Measurements from ENCODE around the gene IFIT5.
A peak's percentile ranks its signal among the peaks of the same experiment; 100 is the strongest.
"Not testable (repeated sequence)": the region's sequence is repeated elsewhere in the genome, so short reads cannot be mapped to it uniquely, and the experiment has no call there.

IFIT5 gene

DNA sequence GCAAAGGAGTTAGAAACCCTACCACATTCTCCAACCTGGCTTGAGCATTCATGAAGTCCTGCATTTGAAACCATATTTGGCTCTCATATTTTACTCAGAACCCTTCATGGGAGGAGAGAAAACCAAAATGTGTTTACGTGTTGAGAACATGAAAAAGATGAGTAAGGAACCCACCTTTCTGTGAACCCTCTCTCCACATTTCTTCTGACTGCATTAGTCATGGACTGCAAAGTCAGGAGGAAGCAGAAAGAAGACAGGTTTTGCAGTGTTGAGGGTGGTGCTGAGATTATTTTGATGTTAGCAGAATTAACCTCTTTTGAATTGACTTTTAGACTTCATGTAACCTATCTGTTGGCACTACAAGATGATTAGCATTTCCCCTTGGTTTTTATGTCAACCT, 31.6 kb upstream of the IFIT5 start:
- Histone ChIP-seq H3K4me1 (ENCODE audit: control insufficient read depth, insufficient read depth, low read length) (peaks cover 5% of the 10 kb centered on the region), H3K4me3 (ENCODE audit: low read depth, low read length) (no peak overlapping the region), H3K27ac (ENCODE audit: low read depth, low read length) (no peak overlapping the region), H3K36me3 (ENCODE audit: control insufficient read depth, insufficient read depth, low read length) (no peaks in the 10 kb centered on the region), H3K27me3 (ENCODE audit: control insufficient read depth, insufficient read depth, low read length) (no peaks in the 10 kb centered on the region), H3K9ac (ENCODE audit: low read depth, low read length) (no peak overlapping the region), H3K9me3 (ENCODE audit: control insufficient read depth, insufficient read depth, low read length) (no peaks in the 10 kb centered on the region)

DNA sequence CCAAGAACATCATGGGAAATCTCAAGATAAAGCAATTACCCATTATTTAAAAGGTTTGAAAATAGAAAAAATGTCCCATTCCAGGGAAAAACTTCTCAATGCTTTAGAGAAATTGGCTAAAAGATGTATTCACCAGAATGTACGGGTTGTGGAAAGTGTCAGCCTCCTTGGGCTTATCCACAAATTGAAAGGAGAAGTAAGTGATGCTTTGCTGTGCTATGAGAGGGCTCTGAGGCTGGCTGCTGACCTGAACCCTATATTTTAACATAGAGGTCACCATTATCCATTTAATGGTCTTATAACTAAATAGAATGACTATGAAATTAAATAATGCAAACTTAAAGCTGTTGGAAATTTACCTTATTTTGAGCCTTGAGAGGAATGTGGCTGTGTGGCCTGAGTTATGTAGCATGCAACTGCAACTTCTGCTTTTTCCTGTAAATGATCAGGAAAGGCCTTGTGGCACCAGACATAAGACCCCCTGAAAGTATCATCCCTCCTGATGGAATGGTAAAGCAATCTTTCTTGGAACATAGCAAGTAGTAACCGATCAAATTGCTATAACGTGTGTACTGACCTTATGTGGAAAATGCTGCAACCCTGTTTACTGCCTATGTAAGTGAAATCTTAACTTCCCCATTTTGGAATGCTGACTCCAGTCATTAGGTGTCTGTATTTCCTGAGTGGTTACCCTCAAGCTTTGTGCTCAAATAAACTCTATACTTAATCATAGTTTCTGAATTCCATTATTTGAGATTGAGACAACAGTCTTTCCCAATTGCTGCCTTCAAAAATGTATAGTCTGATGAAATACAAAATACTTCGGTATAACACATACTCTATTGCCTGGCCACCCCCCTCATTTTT, 29.7 kb upstream of the IFIT5 start:
- no peak overlapping the region for H3K4me3 ChIP-seq (ENCODE audit: low read depth, low read length)
- H3K9ac ChIP-seq (ENCODE audit: low read depth, low read length) = no peak overlapping the region
- no peaks in the 10 kb centered on the region for H3K9me3 ChIP-seq (ENCODE audit: control insufficient read depth, insufficient read depth, low read length)
- no peaks in the 10 kb centered on the region for H3K27me3 ChIP-seq (ENCODE audit: control insufficient read depth, insufficient read depth, low read length)
- H3K36me3 ChIP-seq (ENCODE audit: control insufficient read depth, insufficient read depth, low read length) = no peaks in the 10 kb centered on the region
- no peak overlapping the region for H3K27ac ChIP-seq (ENCODE audit: low read depth, low read length)
- H3K4me1 ChIP-seq (ENCODE audit: control insufficient read depth, insufficient read depth, low read length) = peaks cover 5% of the 10 kb centered on the region

DNA sequence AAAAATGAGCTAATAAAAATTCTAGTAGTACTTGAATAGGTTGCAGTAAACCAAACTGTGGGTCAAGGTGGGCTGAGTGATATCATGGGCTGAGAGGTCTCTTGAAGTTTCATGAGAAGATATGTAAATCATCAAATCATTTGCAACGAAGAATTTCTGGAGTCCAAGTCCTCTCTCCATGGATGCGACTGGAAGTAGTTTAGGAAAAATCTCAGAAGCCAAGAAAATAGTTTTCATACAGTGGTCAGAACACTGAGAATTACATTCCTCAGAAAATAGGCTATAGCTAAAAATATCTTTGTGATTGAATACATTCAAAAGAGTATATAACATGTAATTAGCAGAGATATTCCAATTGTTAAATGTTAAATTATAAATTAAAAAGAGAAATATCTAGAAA, 25.6 kb upstream of the IFIT5 start:
- Histone ChIP-seq H3K9ac (ENCODE audit: low read depth, low read length) (no peak overlapping the region), H3K4me1 (ENCODE audit: control insufficient read depth, insufficient read depth, low read length) (peaks cover 19% of the 10 kb centered on the region), H3K36me3 (ENCODE audit: control insufficient read depth, insufficient read depth, low read length) (no peaks in the 10 kb centered on the region)

DNA sequence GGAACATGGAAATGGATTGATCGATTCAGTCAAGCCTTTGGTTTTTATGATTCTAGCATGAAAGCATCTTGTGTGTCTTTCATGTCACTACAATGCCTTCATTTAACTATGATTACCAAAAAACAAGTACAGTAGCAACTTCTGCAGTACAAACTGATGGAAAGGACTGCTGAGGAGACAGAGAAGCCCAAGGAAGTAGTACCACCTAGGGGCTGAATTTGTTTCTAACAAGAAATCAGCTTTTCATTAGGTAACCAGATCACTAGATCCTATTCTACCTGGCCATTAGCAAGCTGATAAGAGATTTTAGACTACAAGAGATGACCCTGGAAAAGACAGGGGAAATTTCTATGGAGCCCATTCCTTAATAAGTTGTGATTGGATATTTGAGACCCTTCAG, 25.1 kb upstream of the IFIT5 start:
- peaks cover 19% of the 10 kb centered on the region for H3K4me1 ChIP-seq (ENCODE audit: control insufficient read depth, insufficient read depth, low read length)
- no peaks in the 10 kb centered on the region for H3K27me3 ChIP-seq (ENCODE audit: control insufficient read depth, insufficient read depth, low read length)
- no peaks in the 10 kb centered on the region for H3K36me3 ChIP-seq (ENCODE audit: control insufficient read depth, insufficient read depth, low read length)
- H3K9ac ChIP-seq (ENCODE audit: low read depth, low read length) = no peak overlapping the region
- no peak overlapping the region for H3K4me3 ChIP-seq (ENCODE audit: low read depth, low read length)
- H3K27ac ChIP-seq (ENCODE audit: low read depth, low read length) = no peak overlapping the region
- H3K9me3 ChIP-seq (ENCODE audit: control insufficient read depth, insufficient read depth, low read length) = no peaks in the 10 kb centered on the region

More for the DNA sequence above, 25.6 kb upstream of the IFIT5 start:
- Histone ChIP-seq H3K27ac (ENCODE audit: low read depth, low read length) (no peak overlapping the region), H3K27me3 (ENCODE audit: control insufficient read depth, insufficient read depth, low read length) (no peaks in the 10 kb centered on the region), H3K4me3 (ENCODE audit: low read depth, low read length) (no peak overlapping the region), H3K9me3 (ENCODE audit: control insufficient read depth, insufficient read depth, low read length) (no peaks in the 10 kb centered on the region)

DNA sequence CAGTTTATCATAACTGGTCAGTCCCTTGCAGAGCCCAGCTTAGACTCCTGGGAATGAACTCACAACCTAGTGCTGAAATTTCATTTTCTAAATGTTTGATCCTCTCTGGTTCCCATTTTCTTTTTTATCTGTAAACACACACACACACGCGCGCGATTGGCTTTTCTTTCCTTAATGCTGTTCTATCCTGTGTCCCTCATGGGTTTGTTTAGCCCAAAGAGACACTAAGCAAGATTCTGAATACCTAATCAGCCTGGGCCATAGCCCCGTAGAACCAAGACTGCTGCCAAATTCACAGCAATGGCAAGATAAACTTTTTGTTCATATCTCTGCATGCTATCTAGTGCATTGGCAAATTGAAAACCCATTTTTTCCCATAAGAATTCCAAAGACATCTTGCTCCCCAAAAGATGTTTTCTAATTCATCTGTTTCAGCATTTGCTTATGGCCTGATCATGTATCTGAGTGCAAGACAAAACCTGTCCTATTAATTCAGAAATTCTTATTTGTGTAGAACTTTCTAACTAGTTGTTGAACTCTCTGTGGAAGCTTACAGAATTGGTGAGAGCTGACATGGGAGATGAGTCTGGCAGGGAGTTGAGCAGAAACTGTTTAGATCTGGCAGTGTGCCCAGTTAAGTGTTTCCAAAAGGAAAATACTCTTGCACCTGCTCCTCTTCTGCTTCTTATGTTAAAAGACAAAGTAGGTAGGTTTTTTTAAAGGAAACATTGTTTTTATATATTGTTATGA, 23.7 kb upstream of the IFIT5 start:
- Histone ChIP-seq H3K27ac (ENCODE audit: low read depth, low read length) (no peak overlapping the region), H3K27me3 (ENCODE audit: control insufficient read depth, insufficient read depth, low read length) (no peaks in the 10 kb centered on the region), H3K36me3 (ENCODE audit: control insufficient read depth, insufficient read depth, low read length) (no peaks in the 10 kb centered on the region), H3K4me1 (ENCODE audit: control insufficient read depth, insufficient read depth, low read length) (peaks cover 19% of the 10 kb centered on the region), H3K9ac (ENCODE audit: low read depth, low read length) (no peak overlapping the region), H3K4me3 (ENCODE audit: low read depth, low read length) (no peak overlapping the region), H3K9me3 (ENCODE audit: control insufficient read depth, insufficient read depth, low read length) (no peaks in the 10 kb centered on the region)

DNA sequence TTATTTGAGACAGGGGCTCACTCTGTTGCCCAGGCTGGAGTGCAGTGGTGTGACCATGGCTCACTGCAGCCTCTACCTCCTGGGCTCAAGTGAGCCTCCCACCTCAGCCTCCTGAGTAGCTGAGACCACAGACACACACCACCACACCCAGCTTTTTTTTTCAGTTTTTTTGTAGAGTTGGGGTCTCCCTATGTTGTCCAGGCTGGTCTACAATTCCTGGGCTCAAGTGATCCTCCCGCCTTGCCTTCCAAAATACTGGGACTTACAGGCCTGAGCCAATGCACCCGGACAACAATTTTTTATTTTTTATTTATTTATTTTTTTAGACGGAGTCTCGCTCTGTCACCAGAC, 23.2 kb upstream of the IFIT5 start:
- H3K27me3 ChIP-seq (ENCODE audit: control insufficient read depth, insufficient read depth, low read length); H3K36me3 ChIP-seq (ENCODE audit: control insufficient read depth, insufficient read depth, low read length); H3K9me3 ChIP-seq (ENCODE audit: control insufficient read depth, insufficient read depth, low read length); H3K4me3 ChIP-seq (ENCODE audit: low read depth, low read length); H3K27ac ChIP-seq (ENCODE audit: low read depth, low read length); H3K9ac ChIP-seq (ENCODE audit: low read depth, low read length): not testable (repeated sequence)
- peaks cover 19% of the 10 kb centered on the region for H3K4me1 ChIP-seq (ENCODE audit: control insufficient read depth, insufficient read depth, low read length)

DNA sequence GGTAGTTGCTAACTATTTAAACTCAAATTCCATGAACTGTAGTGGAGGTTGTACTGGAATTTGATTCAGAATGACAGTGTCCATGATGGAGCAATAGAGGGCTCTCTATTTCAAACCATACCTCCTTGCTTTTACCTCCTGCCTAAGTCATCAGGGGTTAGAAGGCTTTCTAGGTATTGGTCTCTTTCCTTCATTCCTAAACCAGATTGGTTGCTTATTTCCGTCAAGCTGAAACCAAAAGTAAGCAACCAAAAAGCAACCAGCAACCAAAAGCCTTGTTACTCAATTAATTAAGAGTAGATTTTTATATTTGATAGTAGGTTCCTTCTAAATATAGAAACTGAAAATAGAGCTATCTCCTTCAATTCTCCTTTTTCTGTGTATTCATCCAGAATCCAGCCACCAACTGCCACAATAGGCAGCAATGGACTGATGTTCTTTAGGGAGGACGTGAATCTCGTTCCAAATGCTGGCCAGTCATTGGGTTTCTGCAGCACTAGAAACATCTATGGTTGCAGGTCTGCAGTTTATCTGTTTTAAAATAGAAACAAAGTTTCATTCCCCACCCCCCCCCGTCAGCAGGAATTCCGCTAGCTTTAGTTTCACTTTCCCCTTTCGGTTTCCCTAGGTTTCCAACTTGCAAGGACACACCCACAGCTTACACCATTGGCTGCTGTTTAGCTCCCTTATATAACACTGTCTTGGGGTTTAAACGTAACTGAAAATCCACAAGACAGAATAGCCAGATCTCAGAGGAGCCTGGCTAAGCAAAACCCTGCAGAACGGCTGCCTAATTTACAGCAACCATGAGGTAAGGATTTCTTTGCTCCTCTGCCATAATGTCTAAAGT, 22.2 kb upstream of the IFIT5 start, which contains the start of gene IFIT1:
TSS of gene IFIT1 (plus strand) at position 717 of the 850 bp plus-strand sequence. CDS start at position 807, 90 bp downstream.
- Histone ChIP-seq H3K9ac (ENCODE audit: low read depth, low read length) (peak within 1 kb of the TSS; percentile 47; the same call in 1 of the 2 replicates), H3K27ac (ENCODE audit: low read depth, low read length) (peak within 1 kb of the TSS; percentile 50), H3K36me3 (ENCODE audit: control insufficient read depth, insufficient read depth, low read length) (no peaks in the 10 kb centered on the region), H3K27me3 (ENCODE audit: control insufficient read depth, insufficient read depth, low read length) (no peaks in the 10 kb centered on the region), H3K9me3 (ENCODE audit: control insufficient read depth, insufficient read depth, low read length) (no peaks in the 10 kb centered on the region), H3K4me3 (ENCODE audit: low read depth, low read length) (peak within 1 kb of the TSS; percentile 66), H3K4me1 (ENCODE audit: control insufficient read depth, insufficient read depth, low read length) (peaks cover 14% of the 10 kb centered on the region)

DNA sequence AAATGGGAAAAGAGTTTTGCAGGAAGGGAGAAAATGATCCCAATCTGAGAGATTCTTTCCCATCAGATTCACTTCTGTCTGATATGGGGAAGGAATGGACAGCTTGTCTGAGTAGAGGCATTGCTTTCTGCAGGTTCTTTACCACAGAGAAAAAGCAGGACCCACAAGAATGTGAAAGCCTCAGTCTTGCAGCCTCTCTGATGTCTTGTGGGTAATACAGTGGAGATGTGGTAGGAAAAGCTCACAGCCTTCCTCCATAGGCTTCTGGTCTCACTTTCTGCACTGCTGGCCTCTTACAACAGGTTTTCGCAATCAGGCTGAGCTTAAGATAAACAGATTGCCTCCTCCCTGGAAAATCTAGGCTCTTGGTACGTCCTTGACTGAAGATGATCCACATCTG, 21.4 kb upstream of the IFIT5 start:
- Histone ChIP-seq H3K27me3 (ENCODE audit: control insufficient read depth, insufficient read depth, low read length) (no peaks in the 10 kb centered on the region), H3K4me3 (ENCODE audit: low read depth, low read length) (no peak overlapping the region), H3K9me3 (ENCODE audit: control insufficient read depth, insufficient read depth, low read length) (no peaks in the 10 kb centered on the region), H3K4me1 (ENCODE audit: control insufficient read depth, insufficient read depth, low read length) (peaks cover 14% of the 10 kb centered on the region), H3K36me3 (ENCODE audit: control insufficient read depth, insufficient read depth, low read length) (no peaks in the 10 kb centered on the region), H3K27ac (ENCODE audit: low read depth, low read length) (no peak overlapping the region), H3K9ac (ENCODE audit: low read depth, low read length) (no peak overlapping the region)

DNA sequence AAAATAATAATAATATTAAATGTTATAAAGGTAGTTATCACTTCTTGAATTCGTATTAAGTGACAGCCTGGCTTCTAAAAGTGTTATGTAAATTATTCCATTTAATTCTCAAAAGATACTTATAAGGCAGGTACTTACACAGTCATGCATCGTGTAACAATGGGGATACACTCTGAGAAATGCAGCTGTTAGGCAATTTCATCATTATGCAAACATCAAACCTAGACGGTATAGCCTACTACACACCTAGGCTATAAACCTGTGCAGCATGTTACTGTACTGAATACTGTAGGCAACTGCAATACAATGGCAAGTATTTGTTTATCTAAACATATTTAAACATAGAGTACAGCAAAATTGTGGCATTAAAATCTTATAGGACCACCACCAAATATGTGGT, 20.5 kb upstream of the IFIT5 start:
- H3K4me3 ChIP-seq (ENCODE audit: low read depth, low read length) = no peak overlapping the region

DNA sequence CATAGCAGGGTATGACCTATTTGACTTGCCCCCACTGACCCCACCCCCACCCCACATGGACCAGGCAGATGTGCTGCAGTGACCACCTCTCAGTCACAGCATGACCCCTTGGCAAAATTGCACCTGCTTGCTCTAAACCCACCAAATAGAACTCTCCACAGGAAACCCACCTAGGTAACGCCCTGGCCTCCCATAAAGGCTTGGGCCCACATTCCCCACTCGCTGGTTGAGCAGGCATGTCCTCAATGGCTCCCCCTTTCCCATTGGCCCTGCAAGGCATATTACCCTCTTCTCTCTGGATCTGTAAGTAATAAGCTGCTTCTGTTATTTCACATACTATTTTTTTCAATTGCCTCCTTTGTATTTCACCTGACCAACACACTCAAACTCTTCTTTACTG, 19.2 kb upstream of the IFIT5 start:
- H3K27ac ChIP-seq (ENCODE audit: low read depth, low read length) = no peak overlapping the region
- H3K9ac ChIP-seq (ENCODE audit: low read depth, low read length) = no peak overlapping the region
- H3K9me3 ChIP-seq (ENCODE audit: control insufficient read depth, insufficient read depth, low read length) = no peaks in the 10 kb centered on the region
- H3K36me3 ChIP-seq (ENCODE audit: control insufficient read depth, insufficient read depth, low read length) = no peaks in the 10 kb centered on the region
- peaks cover 14% of the 10 kb centered on the region for H3K4me1 ChIP-seq (ENCODE audit: control insufficient read depth, insufficient read depth, low read length)
- no peak overlapping the region for H3K4me3 ChIP-seq (ENCODE audit: low read depth, low read length)
- H3K27me3 ChIP-seq (ENCODE audit: control insufficient read depth, insufficient read depth, low read length) = no peaks in the 10 kb centered on the region

More for the DNA sequence above, 20.5 kb upstream of the IFIT5 start:
- Histone ChIP-seq H3K9me3 (ENCODE audit: control insufficient read depth, insufficient read depth, low read length) (no peaks in the 10 kb centered on the region), H3K27me3 (ENCODE audit: control insufficient read depth, insufficient read depth, low read length) (no peaks in the 10 kb centered on the region), H3K4me1 (ENCODE audit: control insufficient read depth, insufficient read depth, low read length) (peaks cover 14% of the 10 kb centered on the region), H3K36me3 (ENCODE audit: control insufficient read depth, insufficient read depth, low read length) (no peaks in the 10 kb centered on the region), H3K27ac (ENCODE audit: low read depth, low read length) (no peak overlapping the region), H3K9ac (ENCODE audit: low read depth, low read length) (no peak overlapping the region)

Data from HUES48 (cell line).